H9 (cell line): ENCODE results near the gene COL5A3. TPM values are rescaled to one million over a fixed set of nuclear protein-coding genes. Genes with fewer than 3 reads are reported as not detected.

Experiments used
- DNase-seq: peaks from one replicate; pipeline ENCODE4 v3.0.0-alpha.2; 2017
- H2AFZ ChIP-seq: one replicate; pipeline ENCODE4 v1.6.1; 2013; ENCODE audit warnings: mild to moderate bottlenecking, low read length, control low read depth, moderate library complexity
- H2AK5ac ChIP-seq: 2 replicates; pipeline ENCODE4 v1.6.1; 2013; ENCODE audit warnings: low read length, control low read depth, mixed read lengths; ENCODE audit not compliant: insufficient read length
- H2BK120ac ChIP-seq: one replicate; pipeline ENCODE4 v1.6.1; 2013; ENCODE audit warnings: low read depth, mild to moderate bottlenecking, low read length, control low read depth, inconsistent platforms; ENCODE audit not compliant: poor library complexity, severe bottlenecking
- H2BK12ac ChIP-seq: 2 replicates; pipeline ENCODE4 v1.6.1; 2013; ENCODE audit warnings: low read length, control low read depth, mixed read lengths, low read depth; ENCODE audit not compliant: insufficient read length
- H2BK15ac ChIP-seq: 2 replicates; pipeline ENCODE4 v1.6.1; 2013; ENCODE audit warnings: low read depth, low read length, control low read depth
- H2BK20ac ChIP-seq: one replicate; pipeline ENCODE4 v1.6.1; 2013; ENCODE audit warnings: low read depth, mild to moderate bottlenecking, low read length, control low read depth, inconsistent platforms; ENCODE audit not compliant: poor library complexity, severe bottlenecking
- H2BK5ac ChIP-seq: 2 replicates; pipeline ENCODE4 v1.6.1; 2013; ENCODE audit warnings: low read length, control low read depth, mixed read lengths; ENCODE audit not compliant: insufficient read length
- H3K14ac ChIP-seq: 2 replicates; pipeline ENCODE4 v1.6.1; 2013; ENCODE audit warnings: low read length, control low read depth; ENCODE audit not compliant: insufficient read depth
- H3K18ac ChIP-seq: 2 replicates; pipeline ENCODE4 v1.6.1; 2013; ENCODE audit warnings: low read depth, mild to moderate bottlenecking, mixed read lengths, low read length, control low read depth; ENCODE audit not compliant: insufficient read length
- H3K23ac ChIP-seq: 2 replicates; pipeline ENCODE4 v1.6.1; 2013; ENCODE audit warnings: low read length, control low read depth, mixed read lengths, low read depth; ENCODE audit not compliant: insufficient read length
- H3K23me2 ChIP-seq: 2 replicates; pipeline ENCODE4 v1.6.1; 2013; ENCODE audit warnings: low read depth, mild to moderate bottlenecking, mixed read lengths, low read length, control low read depth; ENCODE audit not compliant: insufficient read length, poor library complexity, severe bottlenecking
- H3K27ac ChIP-seq: 2 replicates; pipeline ENCODE4 v1.5.1; 2013; ENCODE audit warnings: low read length, control low read depth, mixed read lengths, low read depth; ENCODE audit not compliant: insufficient read length
- H3K27me3 ChIP-seq: 2 replicates; pipeline ENCODE4 v1.6.1; 2013; ENCODE audit warnings: low read length, control low read depth, inconsistent platforms; ENCODE audit not compliant: insufficient read depth
- H3K4ac ChIP-seq: 2 replicates; pipeline ENCODE4 v1.6.1; 2013; ENCODE audit warnings: low read depth, mild to moderate bottlenecking, control low read depth, inconsistent platforms, low read length, moderate library complexity
- H3K4me1 ChIP-seq: 2 replicates; pipeline ENCODE4 v1.6.1; 2013; ENCODE audit warnings: low read length, control low read depth, inconsistent platforms; ENCODE audit not compliant: insufficient read depth
- H3K4me2 ChIP-seq: 2 replicates; pipeline ENCODE4 v1.6.1; 2013; ENCODE audit warnings: low read length, control low read depth, mixed read lengths; ENCODE audit not compliant: insufficient read length, insufficient read depth
- H3K56ac ChIP-seq: 2 replicates; pipeline ENCODE4 v1.6.1; 2013; ENCODE audit warnings: low read depth, mild to moderate bottlenecking, mixed read lengths, low read length, control low read depth; ENCODE audit not compliant: insufficient read length
- H3K79me1 ChIP-seq: 2 replicates; pipeline ENCODE4 v1.6.1; 2013; ENCODE audit warnings: low read depth, mild to moderate bottlenecking, moderate library complexity, low read length, control low read depth, inconsistent platforms; ENCODE audit not compliant: insufficient read depth, poor library complexity, severe bottlenecking
- H3K79me2 ChIP-seq: 2 replicates; pipeline ENCODE4 v1.6.1; 2013; ENCODE audit warnings: low read length, control low read depth, inconsistent platforms; ENCODE audit not compliant: insufficient read depth
- H3K9ac ChIP-seq: 2 replicates; pipeline ENCODE4 v1.6.1; 2013; ENCODE audit warnings: low read length, control low read depth, mixed read lengths; ENCODE audit not compliant: insufficient read length; ENCODE audit errors: extremely low read depth
- H3K9me3 ChIP-seq: one replicate; pipeline ENCODE4 v1.6.1; 2013; ENCODE audit warnings: low read depth, low read length, inconsistent platforms; ENCODE audit not compliant: control insufficient read depth
- H3T11ph ChIP-seq: one replicate; pipeline ENCODE4 v1.6.1; 2013; ENCODE audit warnings: mild to moderate bottlenecking, low read length, control low read depth, inconsistent platforms
- H4K20me1 ChIP-seq: one replicate; pipeline ENCODE4 v1.6.1; 2013; ENCODE audit not compliant: control insufficient read depth, insufficient read length, insufficient read depth
- H4K5ac ChIP-seq: 2 replicates; pipeline ENCODE4 v1.6.1; 2013; ENCODE audit warnings: low read depth, mild to moderate bottlenecking, mixed read lengths, low read length, control low read depth; ENCODE audit not compliant: insufficient read length
- H4K8ac ChIP-seq: replicated peaks from 2 replicates; pipeline ENCODE4 v1.6.1; 2013; ENCODE audit warnings: low read length, control low read depth, mixed read lengths, low read depth; ENCODE audit not compliant: insufficient read length
- H4K91ac ChIP-seq: 2 replicates; pipeline ENCODE4 v1.6.1; 2013; ENCODE audit warnings: low read depth, mild to moderate bottlenecking, moderate library complexity, mixed read lengths, low read length, control low read depth; ENCODE audit not compliant: insufficient read length
- H3K27ac Mint-ChIP-seq, 3 experiments: 2 replicates in 2 of 3; 3 replicates in 1 of 3; pipeline ENCODE4 v1.8.0; 2020 to 2021; ENCODE audit warnings: mixed read lengths in 3 of 3, mild to moderate bottlenecking in 1 of 3, moderate library complexity in 1 of 3
- H3K27me3 Mint-ChIP-seq: 2 replicates; pipeline ENCODE4 v1.8.0; 2021; ENCODE audit warnings: low read depth, mild to moderate bottlenecking, moderate library complexity, mixed read lengths
- H3K36me3 Mint-ChIP-seq, 3 experiments: 2 replicates in 2 of 3; 3 replicates in 1 of 3; pipeline ENCODE4 v1.8.0; 2020 to 2021; ENCODE audit warnings: low read depth in 3 of 3, mixed read lengths in 3 of 3; ENCODE audit not compliant: insufficient read depth in 1 of 3
- H3K4me1 Mint-ChIP-seq, 2 experiments: 2 replicates each; pipeline ENCODE4 v1.8.0; 2020; ENCODE audit warnings: mixed read lengths in 2 of 2
- H3K4me3 Mint-ChIP-seq, 2 experiments: 2 replicates in 1 of 2; 3 replicates in 1 of 2; pipeline ENCODE4 v1.8.0; 2020 to 2021; ENCODE audit warnings: mild to moderate bottlenecking in 2 of 2, mixed read lengths in 2 of 2, moderate library complexity in 1 of 2
- H3K9me3 Mint-ChIP-seq, 2 experiments: 2 replicates in 1 of 2; 3 replicates in 1 of 2; pipeline ENCODE4 v1.8.0; 2020; ENCODE audit warnings: mild to moderate bottlenecking in 2 of 2, mixed read lengths in 2 of 2, moderate library complexity in 1 of 2
- WGBS: extraction: QIAGEN DNeasy Blood & Tissue Kit; methylation state at CpG from one replicate; pipeline ENCODE4 v1.1.7; 2013; ENCODE audit warnings: missing lambda C conversion rate, low lambda C conversion rate, mixed read lengths; ENCODE audit not compliant: insufficient read length; ENCODE audit errors: extremely low coverage; 5-methylcytosine and 5-hydroxymethylcytosine counted together
- total RNA-seq: library from RNA; stranded (reverse); gene quantifications from 2 replicates; pipeline ENCODE4 v1.2.1, GENCODE V29; 2021
- TF ChIP-seq, protein P1 (sequence below): fragments of 200-600 bp; sonication (generic); conservative IDR thresholded peaks from 3 replicates; pipeline ENCODE4 v1.8.0; 2021; ENCODE audit warnings: antibody characterized with exemption, mild to moderate bottlenecking

The COL5A3 gene
- total RNA-seq, 1 experiment from 2014 or later, result 0.72 TPM

DNA sequence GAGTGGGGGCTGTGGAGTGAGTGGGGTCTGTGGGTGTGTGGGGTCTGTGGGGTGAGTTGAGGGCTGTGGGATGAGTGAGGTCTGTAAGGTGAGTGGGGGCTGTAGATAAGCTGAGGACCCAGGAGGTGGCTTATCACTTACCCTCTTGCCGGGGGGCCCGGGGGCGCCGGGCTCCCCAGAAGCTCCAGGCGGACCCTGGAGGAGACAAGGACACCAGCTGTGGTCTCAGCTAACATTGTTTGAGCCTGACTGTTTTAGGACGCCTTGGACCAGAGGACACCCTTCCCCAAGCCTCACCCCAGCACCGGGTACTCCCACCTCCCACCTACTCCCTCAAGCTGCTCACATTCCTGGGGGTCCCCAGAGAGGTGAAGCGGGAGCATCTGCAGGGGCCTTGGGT, 39.8 kb downstream of the COL5A3 start:
- TF ChIP-seq, protein P1, sequence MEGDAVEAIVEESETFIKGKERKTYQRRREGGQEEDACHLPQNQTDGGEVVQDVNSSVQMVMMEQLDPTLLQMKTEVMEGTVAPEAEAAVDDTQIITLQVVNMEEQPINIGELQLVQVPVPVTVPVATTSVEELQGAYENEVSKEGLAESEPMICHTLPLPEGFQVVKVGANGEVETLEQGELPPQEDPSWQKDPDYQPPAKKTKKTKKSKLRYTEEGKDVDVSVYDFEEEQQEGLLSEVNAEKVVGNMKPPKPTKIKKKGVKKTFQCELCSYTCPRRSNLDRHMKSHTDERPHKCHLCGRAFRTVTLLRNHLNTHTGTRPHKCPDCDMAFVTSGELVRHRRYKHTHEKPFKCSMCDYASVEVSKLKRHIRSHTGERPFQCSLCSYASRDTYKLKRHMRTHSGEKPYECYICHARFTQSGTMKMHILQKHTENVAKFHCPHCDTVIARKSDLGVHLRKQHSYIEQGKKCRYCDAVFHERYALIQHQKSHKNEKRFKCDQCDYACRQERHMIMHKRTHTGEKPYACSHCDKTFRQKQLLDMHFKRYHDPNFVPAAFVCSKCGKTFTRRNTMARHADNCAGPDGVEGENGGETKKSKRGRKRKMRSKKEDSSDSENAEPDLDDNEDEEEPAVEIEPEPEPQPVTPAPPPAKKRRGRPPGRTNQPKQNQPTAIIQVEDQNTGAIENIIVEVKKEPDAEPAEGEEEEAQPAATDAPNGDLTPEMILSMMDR, result no peak
- Histone ChIP-seq H3K4me2 (no peak overlapping the region), H2BK12ac (no peak overlapping the region), H3K23ac (no peak overlapping the region), H4K8ac (no peak overlapping the region), H3K79me2 (no peaks in the 10 kb centered on the region), H4K91ac (no peak overlapping the region), H2AFZ (no peak overlapping the region), H3K56ac (no peak overlapping the region), H2BK20ac (no peak overlapping the region), H3K9me3 (no peaks in the 10 kb centered on the region), H2BK15ac (no peak overlapping the region), H2BK120ac (no peak overlapping the region), H3K4ac (no peak overlapping the region), H3K27me3 (peaks cover 2% of the 10 kb centered on the region; the same call in 1 of the 2 replicates), H2BK5ac (no peak overlapping the region), H3T11ph (no peak overlapping the region), H4K5ac (no peak overlapping the region), H4K20me1 (no peaks in the 10 kb centered on the region), H3K18ac (no peak overlapping the region), H3K9ac (no peak overlapping the region), H2AK5ac (no peak overlapping the region), H3K79me1 (no peaks in the 10 kb centered on the region), H3K14ac (no peak overlapping the region), H3K23me2 (no peaks in the 10 kb centered on the region), H3K4me1 (no peaks in the 10 kb centered on the region), H3K27ac (no peak overlapping the region)
- no peak overlapping the region for H3K4me3 Mint-ChIP-seq
- DNase-seq, result no peak
- H3K4me1 Mint-ChIP-seq, result peaks cover 7 to 12% of the 10 kb centered on the region in 2 experiments
- H3K36me3 Mint-ChIP-seq, result no peaks in the 10 kb centered on the region; a peak in 2 of 7 replicates
- H3K9me3 Mint-ChIP-seq, result no peaks in the 10 kb centered on the region; a peak in 1 of 5 replicates
- H3K27ac Mint-ChIP-seq, result no peak overlapping the region
- H3K27me3 Mint-ChIP-seq, result peaks cover 53% of the 10 kb centered on the region
- WGBS, result no CpG with 5 or more reads among the region's 8 CpGs
